Kidney tubule cell (primary cell): ENCODE results near the gene DCHS1.

Source experiments
- DNase-seq: peaks from one replicate; pipeline ENCODE4 v3.0.0-alpha.2; 2018; ENCODE audit warnings: low spot score

DCHS1 gene

DNA sequence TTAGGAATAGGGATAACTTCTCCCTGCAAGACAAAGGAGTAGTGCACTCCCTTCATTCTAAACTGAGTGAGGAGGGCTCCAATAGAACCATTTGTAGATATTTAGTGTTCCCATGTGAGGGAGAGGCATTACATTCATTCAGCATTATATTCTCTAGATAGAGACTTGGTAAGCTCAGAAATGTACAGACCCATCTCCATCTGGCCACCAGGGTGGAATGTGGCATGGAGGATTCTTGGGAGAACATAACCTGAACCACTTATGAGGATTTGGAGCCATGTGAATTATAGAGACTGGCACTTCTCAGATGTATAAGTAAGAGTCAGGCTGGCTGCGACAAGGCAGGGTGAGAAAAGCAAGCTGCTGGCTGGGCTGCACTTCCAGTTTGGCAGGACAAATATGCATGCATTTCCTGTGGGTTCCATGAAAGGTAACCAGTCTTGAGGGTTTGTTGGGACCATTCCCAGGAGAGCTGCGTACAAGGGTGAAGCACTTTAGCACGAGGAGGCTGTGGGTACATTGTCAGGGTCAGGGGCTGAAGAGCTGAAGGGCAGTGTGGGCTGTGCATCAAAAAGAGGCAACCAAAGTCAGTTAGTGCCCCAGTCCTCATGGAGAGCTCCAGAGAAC is 61.4 kb downstream of the DCHS1 start:
- no peak for DNase-seq

DNA sequence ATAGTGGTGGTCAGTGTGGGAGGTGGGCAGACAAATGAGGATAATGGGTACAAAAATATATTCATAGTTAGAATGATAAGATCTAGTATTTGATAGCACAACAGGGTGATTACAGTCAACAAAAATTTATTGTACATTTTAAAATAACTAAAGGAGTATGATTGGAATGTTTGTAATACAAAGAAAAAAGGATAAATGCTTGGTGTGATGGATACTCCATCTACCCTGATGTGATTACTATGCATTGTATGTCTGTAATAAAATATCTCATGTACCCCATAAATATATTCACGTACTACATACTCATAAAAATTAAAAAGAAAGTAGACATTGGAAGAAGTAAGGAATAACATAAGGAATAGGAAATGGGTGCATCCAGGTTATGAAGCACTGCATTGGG is 67.6 kb downstream of the DCHS1 start:
- no peak for DNase-seq

DNA sequence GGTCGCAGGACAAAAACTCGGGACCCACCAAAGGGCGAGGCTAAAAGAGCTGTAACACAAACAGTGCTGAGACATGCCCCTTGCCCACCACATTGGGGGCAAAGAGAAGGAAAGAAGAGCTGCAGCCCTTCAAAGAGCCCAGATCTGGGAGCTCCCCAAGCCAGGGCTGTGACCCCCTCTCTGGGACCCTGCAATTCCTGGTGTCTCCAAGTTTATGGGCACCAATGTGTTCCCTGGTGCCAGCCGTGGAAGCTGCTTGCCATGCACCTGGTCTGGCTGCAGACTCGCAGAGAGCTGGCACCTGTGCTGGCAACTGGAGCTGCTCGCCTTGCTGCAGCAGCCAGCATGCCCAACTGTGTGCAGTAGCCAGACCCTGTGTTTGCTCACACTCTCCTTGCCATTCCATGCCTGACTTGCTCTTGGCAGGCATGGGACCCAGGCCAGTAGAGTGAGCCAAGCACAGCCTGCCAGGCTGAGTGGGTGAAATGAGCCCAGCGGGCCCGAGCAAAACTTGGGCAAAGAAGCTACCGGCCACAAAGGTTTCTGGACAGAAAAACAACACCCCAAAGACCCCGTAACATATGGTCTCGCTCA is 68.2 kb downstream of the DCHS1 start:
- no peak for DNase-seq

DNA sequence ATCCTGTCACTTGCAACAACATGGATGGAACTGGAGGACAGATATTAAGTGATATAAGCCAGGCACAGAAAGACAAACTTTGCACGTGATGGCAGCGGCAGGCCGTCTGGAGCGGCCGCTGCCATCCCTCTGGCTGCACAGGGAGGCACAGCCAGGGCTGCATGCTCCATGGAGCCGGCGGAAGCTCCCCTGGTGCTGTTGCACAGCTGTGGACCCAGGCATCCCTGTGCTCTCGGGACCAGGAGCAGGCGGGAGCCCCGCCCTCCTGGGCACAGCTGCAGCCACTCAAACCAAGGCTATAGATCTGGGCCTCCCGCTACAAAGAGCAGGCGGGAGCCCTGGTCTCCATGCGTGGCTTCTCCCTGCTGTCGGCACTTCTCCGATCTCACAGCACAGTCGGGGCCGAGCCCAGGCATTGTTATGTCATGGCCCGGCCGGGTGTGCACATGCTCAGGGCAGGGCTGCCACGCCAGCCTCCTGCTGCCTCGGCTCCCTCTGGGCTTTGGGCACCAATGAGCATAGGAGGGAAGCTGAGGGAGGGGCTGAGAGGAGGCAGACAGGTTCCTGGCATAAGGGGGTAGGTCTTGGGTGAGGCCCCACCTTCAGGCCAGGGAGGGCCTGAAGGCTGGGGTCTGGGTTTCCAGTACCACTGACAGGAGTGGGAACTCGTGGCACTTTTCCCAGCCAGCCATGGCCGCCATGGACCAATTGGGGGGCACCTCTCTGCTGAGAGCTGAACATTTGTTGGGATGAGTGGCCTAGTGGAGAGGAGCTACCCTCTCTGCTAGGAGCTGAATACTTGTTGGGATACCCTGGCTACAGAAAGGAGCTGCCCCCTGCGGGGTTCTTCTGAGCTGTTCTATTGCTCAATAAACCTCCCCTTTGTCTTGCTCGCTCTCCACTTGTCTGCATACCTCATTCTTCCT is 68.9 kb downstream of the DCHS1 start:
- no peak for DNase-seq

DNA sequence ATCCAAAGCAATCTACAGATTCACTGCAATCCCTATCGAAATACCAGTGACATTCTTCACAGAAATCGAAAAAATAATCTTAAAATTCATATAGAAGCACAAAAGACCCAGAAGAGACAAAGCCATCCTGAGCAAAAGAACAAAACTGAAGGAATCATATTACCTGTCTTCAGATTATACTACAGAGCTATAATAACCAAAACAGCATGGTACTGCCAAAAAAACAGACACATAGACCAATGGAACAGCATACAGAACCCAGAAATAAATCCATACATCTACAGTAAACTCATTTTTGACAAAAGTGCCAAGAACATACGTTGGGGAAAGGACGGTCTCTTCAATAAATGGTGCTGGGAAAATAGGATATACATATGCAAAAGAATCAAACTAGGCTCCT is 71.1 kb downstream of the DCHS1 start:
- DNase-seq: no peak

DNA sequence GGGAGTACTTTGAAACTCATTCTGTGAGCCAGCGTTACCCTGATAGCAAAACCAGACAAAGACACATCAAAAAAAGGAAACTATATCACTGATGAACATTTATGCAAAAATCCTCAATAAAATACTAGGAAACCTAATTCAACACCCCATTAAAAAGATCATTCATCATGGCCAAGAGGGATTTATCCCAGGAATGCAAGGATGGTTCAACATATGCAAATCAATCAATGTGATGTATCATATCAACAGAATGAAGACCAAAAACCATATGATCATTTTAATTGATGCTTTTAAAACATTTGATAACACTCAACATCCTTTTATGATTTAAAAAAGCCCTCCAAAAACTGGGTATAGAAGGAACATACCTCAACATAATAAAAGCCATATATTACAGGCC is 72.0 kb downstream of the DCHS1 start:
- no peak for DNase-seq

DNA sequence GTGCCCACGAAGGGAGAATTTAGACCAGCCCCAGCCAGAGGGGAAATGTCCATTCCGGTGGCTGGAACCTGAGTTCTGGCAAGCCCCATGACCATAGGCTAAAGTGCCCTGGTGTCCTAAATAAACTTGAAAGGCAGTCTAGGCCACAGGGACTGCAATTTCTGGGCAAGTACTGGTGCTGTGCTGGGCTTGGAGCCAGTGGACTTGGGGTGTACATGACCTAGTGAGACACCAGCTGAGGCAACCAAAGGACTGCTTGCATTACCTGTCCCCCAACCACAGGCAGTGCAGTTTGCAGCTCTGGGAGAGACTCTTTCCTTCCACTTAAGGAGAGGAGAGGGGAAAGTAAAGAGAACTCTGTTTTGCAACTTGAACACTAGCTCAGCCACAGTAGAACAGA is 75.9 kb downstream of the DCHS1 start:
- no peak for DNase-seq

DNA sequence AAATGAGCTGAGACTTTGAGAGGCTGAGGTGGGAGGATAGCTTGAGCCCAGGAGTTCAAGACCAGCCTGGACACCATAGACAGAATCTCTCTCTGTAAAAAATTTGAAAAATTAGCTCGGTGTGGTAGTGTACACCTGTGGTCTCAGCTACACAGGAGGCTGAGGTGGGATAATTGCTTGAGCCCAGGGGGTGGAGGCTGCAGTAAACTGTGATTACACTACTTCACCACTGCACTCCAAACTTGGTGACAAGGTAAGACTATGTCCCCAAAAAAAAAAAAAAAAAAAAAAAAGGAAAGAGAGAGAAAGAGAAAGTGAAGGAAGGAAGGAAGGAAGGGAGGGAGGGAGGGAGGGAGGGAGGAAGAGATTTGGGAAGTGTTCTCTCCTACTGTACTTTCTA is 77.5 kb downstream of the DCHS1 start:
- DNase-seq: no peak

DNA sequence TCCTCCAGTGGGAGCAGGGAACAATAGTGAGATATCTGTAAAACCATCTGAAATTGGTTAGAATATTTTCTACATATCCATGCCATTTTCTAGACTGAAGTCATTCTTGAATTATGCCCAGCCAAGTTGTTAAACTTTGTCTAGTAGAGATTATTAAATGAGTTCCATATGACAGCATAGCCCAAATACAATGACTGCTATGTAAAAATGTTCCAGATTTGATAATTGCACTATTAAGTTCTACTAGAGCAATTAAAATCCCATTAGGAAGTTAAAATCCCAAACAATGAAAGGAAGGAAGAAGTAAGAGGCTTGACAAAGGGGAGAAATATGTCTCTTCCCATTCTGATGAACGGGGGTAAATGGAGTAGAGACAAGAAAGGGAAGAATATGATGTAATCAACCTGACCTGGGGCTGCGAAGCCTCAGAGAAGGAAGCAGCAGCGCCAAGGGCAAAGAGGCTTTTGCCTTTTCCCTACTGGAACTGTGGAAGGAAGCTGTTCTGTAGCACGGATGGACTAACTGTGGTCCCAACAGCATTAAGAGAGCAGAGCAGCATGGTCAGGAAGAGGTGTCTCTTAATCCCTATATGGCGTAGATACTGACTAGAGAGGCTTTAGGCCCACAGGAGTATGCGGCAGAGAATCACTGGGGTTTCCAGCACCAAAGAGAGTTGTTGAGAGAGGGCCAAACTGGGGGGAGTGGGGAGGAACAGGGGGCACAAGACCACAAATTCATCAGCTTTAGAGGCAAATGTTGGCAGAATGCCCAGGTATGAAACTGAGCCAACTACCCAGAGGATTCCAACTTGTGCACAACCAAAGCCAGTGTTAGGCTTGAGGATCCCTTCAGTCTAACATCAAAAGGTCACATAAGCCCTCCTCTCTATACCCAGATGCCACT is 78.9 kb downstream of the DCHS1 start:
- no peak for DNase-seq

DNA sequence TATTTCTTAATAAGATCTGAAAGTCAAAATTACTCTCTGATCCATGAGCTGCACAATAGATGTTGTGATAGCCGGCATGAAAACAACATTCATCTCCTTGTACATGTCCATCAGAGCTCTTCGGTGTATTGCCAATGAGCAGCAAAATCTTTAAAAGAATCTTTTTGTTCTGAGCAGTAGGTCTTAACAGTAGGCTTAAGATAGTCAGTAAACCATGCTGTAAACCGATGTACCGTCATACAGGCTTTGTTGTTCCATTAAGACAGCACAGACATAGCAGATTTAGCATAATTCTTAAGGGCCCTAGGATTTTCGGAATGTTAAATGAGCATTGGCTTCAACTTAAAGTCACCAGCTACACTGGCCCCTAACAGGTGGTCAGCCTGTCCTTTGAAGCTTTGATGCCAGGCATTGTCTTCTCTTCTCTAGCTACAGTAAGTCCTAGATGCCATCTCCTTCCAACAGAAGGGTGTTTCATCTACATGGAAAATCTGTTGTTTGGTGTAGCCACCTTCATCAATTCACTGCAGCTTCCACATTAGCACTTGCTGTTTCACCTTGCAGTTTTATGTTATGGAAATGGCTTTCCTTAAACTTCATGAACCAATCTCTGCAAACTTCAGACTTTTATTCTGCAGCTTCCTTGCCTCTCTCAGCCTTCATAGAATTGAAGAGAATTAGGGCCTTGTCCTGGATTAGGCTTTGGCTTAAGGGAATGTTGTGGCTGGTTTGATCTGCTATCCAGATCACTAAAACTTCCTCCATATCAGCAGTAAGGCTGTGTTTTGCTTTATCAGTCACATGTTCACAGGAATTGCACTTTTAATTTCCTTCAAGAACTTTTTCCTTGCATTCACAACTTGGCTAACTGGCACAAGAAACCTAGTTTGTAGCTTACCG is 80.5 kb downstream of the DCHS1 start:
- no peak for DNase-seq

DNA sequence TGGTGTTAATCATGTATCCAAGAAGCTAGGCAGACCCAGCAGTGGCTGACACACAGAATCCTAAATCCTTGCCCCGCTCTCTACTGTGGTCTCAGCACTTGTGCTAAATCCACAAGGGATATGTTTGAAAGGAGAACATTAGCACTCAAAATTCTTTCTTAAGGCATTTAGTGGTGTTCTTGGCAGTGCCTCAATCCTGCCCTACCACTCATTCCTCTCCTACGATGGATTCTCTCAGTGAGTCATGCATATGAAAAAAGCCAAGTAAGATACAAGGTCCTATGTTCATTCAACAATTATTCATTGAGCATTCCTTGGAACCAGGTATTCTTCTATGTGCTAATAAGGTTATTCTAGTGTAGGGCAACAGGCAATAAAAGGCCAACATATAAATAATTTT is 83.4 kb downstream of the DCHS1 start:
- DNase-seq: peak; percentile 52

DNA sequence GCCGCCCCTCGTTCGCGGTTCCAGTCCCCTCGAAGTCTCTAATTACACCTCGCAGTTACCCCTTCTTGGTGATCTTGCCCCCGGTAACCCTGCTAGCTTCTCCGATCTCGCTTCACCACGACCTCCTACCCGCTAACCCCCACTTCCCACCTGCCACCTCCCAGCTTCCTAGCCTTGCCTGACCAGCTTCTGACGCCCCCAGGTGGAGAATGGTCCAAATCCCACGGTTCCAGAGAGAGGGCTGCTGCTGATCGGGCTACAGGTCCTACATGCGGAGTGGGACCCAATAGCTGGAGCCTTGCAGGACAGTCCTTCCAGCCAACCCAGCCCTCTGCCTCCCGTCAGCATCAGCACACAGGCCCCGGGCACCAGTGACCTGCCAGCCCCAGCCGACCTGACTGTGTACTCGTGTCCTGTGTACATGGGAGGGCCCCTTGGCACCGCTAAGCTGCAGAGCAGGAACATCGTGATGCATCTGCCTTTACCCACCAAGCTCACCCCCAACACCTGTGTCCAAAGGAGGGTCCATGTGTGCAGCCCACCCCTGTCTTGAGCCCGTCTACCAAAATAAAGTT is 84.1 kb downstream of the DCHS1 start:
- DNase-seq: no peak
